Stomach (tissue), 9 donors: ENCODE data around the gene LGALS7B. TPM values are rescaled to one million over a fixed set of nuclear protein-coding genes. Genes with fewer than 3 reads are reported as not detected.
"Not testable (repeated sequence)": the region's sequence is repeated elsewhere in the genome, so short reads cannot be mapped to it uniquely, and the experiment has no call there.

Source experiments
- DNase-seq, 2 donors: peaks; one replicate each; pipeline versions ENCODE4 v3.0.0 to v3.0.0-alpha.2; 2013 to 2019
- H3K27ac ChIP-seq, 5 donors: fragments of 200-600 bp in 4 of 5; sonication (generic) in 4 of 5; one replicate each; pipeline ENCODE4 v1.5.1; 2013 to 2019; ENCODE audit warnings: mild to moderate bottlenecking in 1 of 5, moderate library complexity in 1 of 5
- H3K27me3 ChIP-seq, 3 donors: fragments of 200-600 bp; sonication (generic); one replicate each; pipeline ENCODE4 v1.5.1; 2017 to 2019; ENCODE audit warnings: mixed run types in 1 of 3
- H3K36me3 ChIP-seq, 4 donors: fragments of 200-600 bp; sonication (generic); 1 replicate in 3 of 4; 2 replicates in 1 of 4; pipeline ENCODE4 v1.5.1; 2016 to 2019
- H3K4me1 ChIP-seq, 4 donors: fragments of 200-600 bp; sonication (generic); one replicate each; pipeline ENCODE4 v1.5.1; 2016 to 2019
- H3K4me3 ChIP-seq, 4 donors: fragments of 200-600 bp; sonication (generic) in 3 of 4; one replicate each; pipeline ENCODE4 v1.5.1; 2016 to 2019; ENCODE audit warnings: mild to moderate bottlenecking in 1 of 4
- H3K9me3 ChIP-seq, 4 donors: fragments of 200-600 bp; sonication (generic); one replicate each; pipeline ENCODE4 v1.5.1; 2016 to 2019
- EP300 ChIP-seq: sonication (generic); formaldehyde crosslinking; IDR thresholded peaks from one replicate; pipeline ENCODE4 v1.6.1; 2017; ENCODE audit warnings: antibody characterized with exemption
- POLR2A ChIP-seq, 4 donors: fragments of 450-650 bp; IDR thresholded peaks; one replicate each; pipeline ENCODE4 v1.6.1; 2016; ENCODE audit warnings: antibody characterized with exemption in 4 of 4, control low read depth in 2 of 4, mild to moderate bottlenecking in 1 of 4, moderate library complexity in 1 of 4
- POLR2AphosphoS5 ChIP-seq, 3 donors: sonication (generic); formaldehyde crosslinking; IDR thresholded peaks; one replicate each; pipeline ENCODE4 v1.6.1; 2016; ENCODE audit warnings: antibody characterized with exemption in 3 of 3
- WGBS, 5 donors: extraction: QIAGEN DNeasy Blood & Tissue Kit in 3 of 5; methylation state at CpG; one replicate each; pipeline versions ENCODE4 v1.1.5 to v1.1.7; 2013 to 2018; 5-methylcytosine and 5-hydroxymethylcytosine counted together
- intact Hi-C: fragments of 100-400 bp; cut with DNase I; formaldehyde crosslinking; loops from one replicate; pipeline ENCODE4 v1.15.1; 2023; ENCODE audit warnings: low total_unique reads
- polyA plus RNA-seq, 3 donors: library from polyadenylated mRNA; stranded (reverse); fragments of 200-250 nt; gene quantifications; one replicate each; pipeline ENCODE4 v1.2.3, GENCODE V29; 2013
- total RNA-seq, 5 donors: library from RNA; depleted of rRNA; stranded (reverse); fragments of >200 nt; gene quantifications; one replicate each; pipeline versions ENCODE4 v1.1.0 to v1.2.3, GENCODE V29; 2014 to 2016
- TF ChIP-seq, protein P1 (sequence below), 7 experiments: fragments of 450-650 bp in 4 of 7; fragments of 200-600 bp in 3 of 7; sonication (generic) in 3 of 7; IDR thresholded peaks; one replicate each; pipeline ENCODE4 v1.5.1; 2016 to 2019; ENCODE audit warnings: antibody characterized with exemption in 7 of 7, control low read depth in 2 of 7, mild to moderate bottlenecking in 1 of 7
- donor health status: healthy with polysubstance abuse.
- donor health status: Bipolar disorder and iron deficiency.
- donor health status: healthy.

Gene LGALS7B
- total and polyA plus RNA-seq, 8 donors = 3.6 to 980 (median 4.6) TPM; not detected in 5

DNA sequence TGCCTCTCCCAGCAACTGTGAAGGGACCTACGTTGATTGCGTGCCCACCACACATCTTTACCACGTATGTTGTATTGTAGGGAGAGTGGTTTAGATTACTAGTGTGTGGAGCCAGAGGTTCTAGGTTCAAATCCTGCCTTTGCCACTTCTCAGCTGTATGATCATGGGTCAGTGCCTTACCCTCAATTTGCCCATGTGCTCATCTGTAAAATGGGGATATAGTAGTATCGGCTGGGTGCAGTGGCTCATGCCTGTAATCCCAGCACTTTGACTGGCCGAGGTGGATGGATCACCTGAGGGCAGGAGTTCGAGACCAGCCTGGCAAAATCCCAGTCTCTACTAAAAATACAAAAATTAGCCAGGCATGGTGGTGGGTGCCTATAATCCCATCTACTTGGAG, 24.3 kb downstream of the LGALS7B start:
- 55 to 75% (median 63%) methylated on average over 6 of the region's 6 CpGs for WGBS, 5 donors
- H3K4me3 ChIP-seq = peak overlapping the region in 2 of 4 donors; percentile 11 to 13
- no peak for DNase-seq
- H3K9me3 ChIP-seq = no peaks in the 10 kb centered on the region
- H3K27ac ChIP-seq = peak overlapping the region; percentile 54 to 80 (median 74)
- H3K4me1 ChIP-seq = peaks cover 0 to 10% (median 0%) of the 10 kb centered on the region in 4 donors
- H3K36me3 ChIP-seq = peaks cover 30 to 41% (median 37%) of the 10 kb centered on the region in 4 donors
- intact Hi-C loops = no loop called here
- TF ChIP-seq POLR2AphosphoS5 (IDR thresholded peaks at IDR 0.05) (no peak), EP300 (no peak), POLR2A (IDR thresholded peaks at IDR 0.05) (no peak)
- TF ChIP-seq, protein P1, sequence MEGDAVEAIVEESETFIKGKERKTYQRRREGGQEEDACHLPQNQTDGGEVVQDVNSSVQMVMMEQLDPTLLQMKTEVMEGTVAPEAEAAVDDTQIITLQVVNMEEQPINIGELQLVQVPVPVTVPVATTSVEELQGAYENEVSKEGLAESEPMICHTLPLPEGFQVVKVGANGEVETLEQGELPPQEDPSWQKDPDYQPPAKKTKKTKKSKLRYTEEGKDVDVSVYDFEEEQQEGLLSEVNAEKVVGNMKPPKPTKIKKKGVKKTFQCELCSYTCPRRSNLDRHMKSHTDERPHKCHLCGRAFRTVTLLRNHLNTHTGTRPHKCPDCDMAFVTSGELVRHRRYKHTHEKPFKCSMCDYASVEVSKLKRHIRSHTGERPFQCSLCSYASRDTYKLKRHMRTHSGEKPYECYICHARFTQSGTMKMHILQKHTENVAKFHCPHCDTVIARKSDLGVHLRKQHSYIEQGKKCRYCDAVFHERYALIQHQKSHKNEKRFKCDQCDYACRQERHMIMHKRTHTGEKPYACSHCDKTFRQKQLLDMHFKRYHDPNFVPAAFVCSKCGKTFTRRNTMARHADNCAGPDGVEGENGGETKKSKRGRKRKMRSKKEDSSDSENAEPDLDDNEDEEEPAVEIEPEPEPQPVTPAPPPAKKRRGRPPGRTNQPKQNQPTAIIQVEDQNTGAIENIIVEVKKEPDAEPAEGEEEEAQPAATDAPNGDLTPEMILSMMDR (IDR thresholded peaks at IDR 0.05) = no peak
- H3K27me3 ChIP-seq = no peaks in the 10 kb centered on the region

DNA sequence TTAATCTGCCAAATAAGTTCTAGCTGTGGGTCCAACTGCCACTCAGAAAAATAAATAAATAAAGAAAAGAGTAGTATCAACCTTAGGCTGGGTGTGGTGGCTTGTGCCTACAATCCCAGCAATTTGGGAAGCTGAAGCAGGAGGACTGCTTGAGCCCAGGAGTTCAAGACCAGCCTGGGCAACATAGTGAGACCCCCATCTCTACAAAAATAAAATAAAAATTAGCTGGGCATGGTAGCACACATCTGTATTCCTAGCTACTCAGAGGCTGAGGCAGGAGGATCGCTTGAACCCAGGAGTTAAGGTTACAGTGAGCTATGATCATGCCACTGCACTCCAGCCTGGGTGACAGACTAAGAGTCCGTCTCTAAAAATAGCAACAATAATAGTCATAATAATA, 24.9 kb downstream of the LGALS7B start:
- DNase-seq, H3K4me3 ChIP-seq, H3K4me1 ChIP-seq, H3K27me3 ChIP-seq, intact Hi-C loops, H3K9me3 ChIP-seq: not testable (repeated sequence)
- Histone ChIP-seq H3K36me3 (peaks cover 30 to 46% (median 41%) of the 10 kb centered on the region in 4 donors), H3K27ac (peak overlapping the region in 2 of 5 donors; percentile 76 to 80)
- WGBS, 5 donors = 79 to 87% (median 83%) methylated on average over 2 of the region's 2 CpGs

DNA sequence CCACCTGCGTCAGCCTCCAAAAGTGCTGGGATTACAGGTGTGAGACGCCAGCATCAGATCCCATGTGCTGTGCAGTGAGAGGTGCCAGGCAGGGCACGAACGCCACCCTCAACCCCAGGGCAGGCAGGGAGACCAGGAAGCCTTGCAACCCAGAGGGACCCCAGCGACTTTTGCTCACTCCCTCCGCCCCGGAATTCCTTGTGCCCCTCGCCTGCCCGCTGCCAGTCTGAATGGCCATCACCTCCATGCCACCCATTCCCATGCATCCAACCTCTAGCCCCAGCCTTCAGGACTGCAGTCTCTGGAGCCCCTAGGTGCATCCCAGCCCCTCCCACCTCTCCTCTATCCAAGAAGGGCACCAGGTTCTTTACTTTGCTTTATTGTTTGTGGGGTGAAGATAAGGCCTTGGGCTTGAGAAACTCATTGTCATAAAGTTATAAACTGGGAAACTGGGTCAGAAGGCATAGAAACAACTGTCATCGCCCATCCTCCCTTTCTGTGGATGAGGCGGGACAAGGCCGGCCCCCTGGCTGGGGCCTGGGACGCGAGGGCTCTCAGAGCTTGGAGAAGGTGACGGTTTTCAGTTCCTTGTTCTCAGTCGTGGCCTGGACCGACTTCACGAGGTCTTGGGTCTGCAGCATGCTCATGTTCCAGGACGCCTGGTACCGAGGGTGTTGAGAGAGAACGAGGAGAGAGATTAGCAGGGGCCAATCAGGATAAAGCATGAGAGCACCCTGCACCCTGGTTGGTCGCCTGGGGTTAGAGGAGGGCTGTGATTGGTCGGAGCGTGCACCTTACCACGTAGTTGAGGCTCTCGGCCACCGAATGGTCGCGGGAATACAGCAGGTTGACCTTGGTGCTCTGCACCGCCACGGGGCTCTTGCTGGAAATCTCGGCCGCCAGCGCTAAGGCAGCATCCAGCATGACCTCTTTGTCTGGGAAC, 26.3 kb downstream of the LGALS7B start:
- peaks cover 30 to 56% (median 45%) of the 10 kb centered on the region in 4 donors for H3K36me3 ChIP-seq
- no peak for DNase-seq
- H3K27ac ChIP-seq = peak overlapping the region in 1 of 5 donors; percentile 76
- H3K4me1 ChIP-seq = peaks cover 6 to 10% (median 7%) of the 10 kb centered on the region in 4 donors
- TF ChIP-seq EP300 = no peak
- TF ChIP-seq POLR2A (IDR thresholded peaks at IDR 0.05) = no peak
- intact Hi-C loops = no loop called here
- WGBS, 5 donors = 80 to 89% (median 83%) methylated on average over 26 to 34 of the region's 34 CpGs
- H3K27me3 ChIP-seq = no peaks in the 10 kb centered on the region
- no peaks in the 10 kb centered on the region for H3K9me3 ChIP-seq
- no peak overlapping the region for H3K4me3 ChIP-seq

DNA sequence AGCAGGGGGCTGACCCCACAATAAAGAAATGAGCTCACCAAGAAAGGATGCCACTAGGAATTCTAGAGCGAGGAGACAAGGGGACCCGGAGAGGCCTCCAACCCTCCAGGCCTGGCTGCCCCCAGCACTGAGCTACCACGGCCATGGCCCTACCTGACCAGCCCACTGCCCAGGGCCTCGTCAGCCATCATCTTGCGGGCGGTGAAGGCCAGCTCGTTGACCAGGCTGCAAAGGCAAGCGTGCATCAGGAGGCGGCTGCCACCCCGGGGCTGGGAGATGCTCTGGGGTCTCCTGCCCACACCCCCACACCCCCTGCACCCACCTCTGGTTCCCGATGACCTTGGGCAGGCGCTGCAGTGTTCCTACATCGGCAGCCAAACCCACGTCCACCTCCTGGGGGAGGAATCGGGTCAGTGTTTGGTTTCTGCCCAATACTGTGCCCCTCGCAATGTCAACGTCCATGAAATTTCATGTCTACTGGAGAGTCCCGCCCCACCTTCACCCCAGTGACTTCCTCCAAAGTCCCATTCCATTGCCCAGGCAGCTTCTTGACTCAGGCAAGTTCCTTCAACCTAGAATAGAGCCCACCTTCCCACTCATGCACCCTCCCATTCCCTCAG, 27.2 kb downstream of the LGALS7B start:
- Histone ChIP-seq H3K4me3 (no peak overlapping the region), H3K27ac (no peak overlapping the region), H3K4me1 (peaks cover 6 to 16% (median 11%) of the 10 kb centered on the region in 4 donors), H3K36me3 (peaks cover 30 to 65% (median 54%) of the 10 kb centered on the region in 4 donors), H3K9me3 (no peaks in the 10 kb centered on the region), H3K27me3 (no peaks in the 10 kb centered on the region)
- intact Hi-C loops = no loop called here
- DNase-seq = no peak
- TF ChIP-seq POLR2A (IDR thresholded peaks at IDR 0.05) (no peak), POLR2AphosphoS5 (IDR thresholded peaks at IDR 0.05) (no peak), EP300 (no peak)
- TF ChIP-seq, protein P1 (IDR thresholded peaks at IDR 0.05) = no peak
- WGBS, 5 donors = 94 to 98% (median 96%) methylated on average over 18 of the region's 18 CpGs

DNA sequence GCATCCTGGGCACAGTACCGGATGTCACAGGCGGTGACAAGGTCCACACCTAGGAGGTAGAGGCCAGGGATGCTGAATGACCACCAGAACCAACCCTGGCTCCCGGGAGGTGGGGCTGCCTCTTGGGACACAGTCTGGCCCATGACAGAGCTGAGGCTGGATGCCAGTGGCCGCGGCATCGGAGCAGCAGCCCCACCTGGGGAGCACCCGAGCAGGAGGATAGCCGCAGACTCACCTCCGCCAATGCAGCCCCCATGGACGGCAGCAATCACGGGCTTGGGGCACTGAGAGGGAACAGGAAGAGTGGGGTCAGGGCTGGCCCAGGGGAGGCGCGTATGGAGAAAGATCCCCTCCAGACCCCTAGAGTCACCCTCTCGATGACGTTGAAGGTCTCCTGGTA, 28.1 kb downstream of the LGALS7B start:
- intact Hi-C loops = no loop called here
- Histone ChIP-seq H3K4me3 (no peak overlapping the region), H3K27ac (peak overlapping the region in 1 of 5 donors; percentile 4), H3K27me3 (no peaks in the 10 kb centered on the region), H3K4me1 (peaks cover 6 to 17% (median 11%) of the 10 kb centered on the region in 4 donors), H3K36me3 (peaks cover 33 to 73% (median 62%) of the 10 kb centered on the region in 4 donors), H3K9me3 (no peaks in the 10 kb centered on the region)
- no peak for DNase-seq
- TF ChIP-seq, protein P1 (IDR thresholded peaks at IDR 0.05) = no peak
- no peak for TF ChIP-seq POLR2AphosphoS5 (IDR thresholded peaks at IDR 0.05)
- no peak for TF ChIP-seq EP300
- no peak for TF ChIP-seq POLR2A (IDR thresholded peaks at IDR 0.05)
- WGBS, 5 donors = 91 to 100% (median 98%) methylated on average over 7 to 15 of the region's 15 CpGs
